ENCODE data around the gene LMTK2.

Gene LMTK2

GRCh38 chr7:98250789-98251188 is 144.1 kb downstream of the LMTK2 start:
- Histone ChIP-seq H3K9me3 (no peaks in the 10 kb centered on the region), H3K27me3 (no peaks in the 10 kb centered on the region), H3K36me3 (peaks cover 0 to 6% (median 2%) of the 10 kb centered on the region in 3 donors), H3K4me1 (peaks cover 0 to 27% (median 21%) of the 10 kb centered on the region in 4 donors), H3K27ac (no peak overlapping the region), H3K4me3 (peak overlapping the region in 1 of 2 donors; percentile 79)
- TF ChIP-seq CTCF (IDR thresholded peaks at IDR 0.05): no peak
- intact Hi-C loops (cut with DNase I; ENCODE audit: low total_unique reads): no loop called here
- DNase-seq: no peak

DNA sequence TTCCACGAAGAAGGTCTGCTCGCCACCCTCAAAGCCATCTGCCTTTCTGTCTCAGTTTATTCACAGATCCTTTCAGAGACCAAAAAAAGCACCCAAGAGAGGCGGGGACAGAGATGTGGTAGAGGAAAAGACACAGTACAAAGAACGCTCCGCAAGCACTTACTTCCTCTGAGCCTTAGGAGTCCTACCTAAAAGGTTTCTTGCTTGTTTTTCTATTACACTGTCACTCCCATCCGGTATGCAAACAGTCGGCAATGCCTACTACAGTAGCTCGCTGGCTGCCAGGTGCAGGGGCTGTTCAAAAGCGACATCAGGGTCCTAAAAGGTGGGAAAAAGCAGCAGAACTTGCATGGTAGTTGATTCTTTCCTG is 144.6 kb downstream of the LMTK2 start:
- no peak for TF ChIP-seq CTCF (IDR thresholded peaks at IDR 0.05)
- intact Hi-C loops (cut with DNase I; ENCODE audit: low total_unique reads): no loop called here

DNA sequence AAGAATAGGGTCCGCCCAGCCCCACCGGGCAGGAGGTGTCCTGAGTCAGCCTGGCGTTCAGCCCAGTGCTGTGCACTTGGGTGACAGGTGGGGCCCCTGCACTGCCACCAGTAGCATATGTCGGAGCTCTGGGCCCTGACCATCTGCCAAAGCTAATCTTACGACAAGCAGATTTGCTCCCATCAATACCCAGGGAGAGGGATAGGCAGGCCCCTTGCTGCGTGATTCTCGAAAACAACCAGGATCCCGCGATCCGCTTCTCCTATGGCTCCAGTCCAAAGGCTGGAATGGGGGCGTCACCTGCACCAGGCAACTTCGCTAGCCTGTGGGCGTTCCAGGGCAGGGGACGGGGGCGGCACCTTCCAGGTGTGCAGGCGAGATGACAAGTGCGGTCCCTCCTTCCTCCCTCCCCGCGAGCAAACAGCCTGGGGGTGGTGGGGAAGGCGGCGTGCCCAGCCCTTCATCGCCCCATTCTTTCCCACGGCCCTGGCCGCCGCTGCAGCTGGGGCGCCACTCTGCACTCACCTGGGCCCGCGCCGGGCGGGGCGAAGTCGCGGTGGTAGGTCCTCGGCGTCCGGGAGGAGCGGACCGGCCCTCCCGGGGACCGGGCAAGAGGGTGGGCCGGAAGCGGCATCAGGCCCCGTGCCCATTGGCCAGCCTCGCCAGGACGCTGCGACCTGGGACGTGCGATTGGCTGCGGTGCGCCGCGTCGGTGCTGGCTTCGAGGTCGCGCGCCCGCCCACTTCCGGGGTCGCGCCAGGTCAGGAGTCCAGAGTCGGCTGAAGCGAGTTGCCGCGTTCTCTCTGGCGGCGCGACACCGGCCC is 145.2 kb downstream of the LMTK2 start, which contains the start of gene TECPR1:
Gene TECPR1, minus strand, starts transcription at position 632 of the 824 bp plus-strand sequence. CDS start 6,086 bp downstream, outside the sequence.
- Histone ChIP-seq H3K27me3 (no peaks in the 10 kb centered on the region), H3K4me1 (peaks cover 0 to 27% (median 21%) of the 10 kb centered on the region in 4 donors), H3K27ac (peak within 1 kb of the TSS; percentile 62 to 79), H3K9me3 (no peaks in the 10 kb centered on the region), H3K36me3 (peaks cover 2 to 7% (median 4%) of the 10 kb centered on the region in 3 donors), H3K4me3 (peak within 1 kb of the TSS; percentile 79 to 87)
- intact Hi-C loops (cut with DNase I; ENCODE audit: low total_unique reads): no loop called here
- DNase-seq: peak; percentile 94 to 98
- TF ChIP-seq CTCF (IDR thresholded peaks at IDR 0.05): no peak

More for the DNA sequence above, 144.6 kb downstream of the LMTK2 start:
- Histone ChIP-seq H3K36me3 (peaks cover 0 to 4% (median 0%) of the 10 kb centered on the region in 3 donors), H3K27ac (peak overlapping the region in 1 of 2 donors; percentile 79), H3K4me1 (peaks cover 0 to 27% (median 21%) of the 10 kb centered on the region in 4 donors), H3K9me3 (no peaks in the 10 kb centered on the region), H3K4me3 (peak overlapping the region; percentile 79 to 87), H3K27me3 (no peaks in the 10 kb centered on the region)
- no peak for DNase-seq

GRCh38 chr7:98252425-98253054 is 145.9 kb downstream of the LMTK2 start:
- Histone ChIP-seq H3K27me3 (no peaks in the 10 kb centered on the region), H3K9me3 (no peaks in the 10 kb centered on the region), H3K4me3 (peak overlapping the region; percentile 79 to 87), H3K4me1 (peaks cover 0 to 27% (median 21%) of the 10 kb centered on the region in 4 donors), H3K36me3 (peaks cover 7 to 11% (median 9%) of the 10 kb centered on the region in 3 donors), H3K27ac (peak overlapping the region; percentile 62 to 79)
- intact Hi-C loops (cut with DNase I; ENCODE audit: low total_unique reads): no loop called here
- no peak for DNase-seq
- no peak for TF ChIP-seq CTCF (IDR thresholded peaks at IDR 0.05)

DNA sequence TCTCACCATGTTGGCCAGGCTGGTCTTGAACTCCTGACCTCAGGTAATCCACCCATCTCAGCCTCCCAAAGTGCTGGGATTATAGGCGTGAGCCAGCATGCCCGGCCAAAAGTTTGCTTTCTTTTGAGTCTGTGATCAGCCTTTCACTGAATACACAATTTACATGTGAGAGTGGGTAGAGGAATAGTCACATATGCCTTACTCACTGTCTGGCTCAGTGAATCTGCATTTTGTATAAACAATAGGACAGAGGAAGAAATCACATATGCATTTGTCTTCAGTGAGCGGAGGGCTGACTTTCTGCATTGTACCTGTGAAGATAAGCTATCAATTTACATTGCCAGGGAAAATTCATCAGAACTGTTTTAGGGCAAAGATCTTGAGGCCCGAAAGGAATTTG is 147.9 kb downstream of the LMTK2 start:
- DNase-seq: no peak
- peaks cover 7 to 18% (median 17%) of the 10 kb centered on the region in 3 donors for H3K36me3 ChIP-seq
- no peak for TF ChIP-seq CTCF (IDR thresholded peaks at IDR 0.05)
- no peaks in the 10 kb centered on the region for H3K27me3 ChIP-seq
- no peaks in the 10 kb centered on the region for H3K9me3 ChIP-seq
- no peak overlapping the region for H3K4me3 ChIP-seq
- intact Hi-C loops (cut with DNase I; ENCODE audit: low total_unique reads): no loop called here
- H3K27ac ChIP-seq: no peak overlapping the region
- H3K4me1 ChIP-seq: peaks cover 0 to 27% (median 21%) of the 10 kb centered on the region in 4 donors
